Lung (tissue), 12 donors: ENCODE data around the gene MRM2. TPM values are rescaled to one million over a fixed set of nuclear protein-coding genes. Genes with fewer than 3 reads are reported as not detected.

ENCODE experiments used
- ATAC-seq: fragments of 200-7000 bp; cut with Tn5 transposase; one replicate; pipeline ENCODE4 v1.9.1; 2020; ENCODE audit warnings: moderate number of reproducible peaks; ENCODE audit not compliant: insufficient read depth, low FRiP score
- DNase-seq, 3 donors: peaks; one replicate each; pipeline ENCODE4 v3.0.0-alpha.2; 2013 to 2017
- H3K27ac ChIP-seq, 2 donors: one replicate each; pipeline ENCODE4 v1.5.1; 2013; ENCODE audit warnings: mild to moderate bottlenecking in 2 of 2, moderate library complexity in 2 of 2, control low read depth in 1 of 2, inconsistent platforms in 1 of 2, low read depth in 1 of 2, low read length in 1 of 2
- H3K27me3 ChIP-seq, 3 donors: one replicate each; pipeline ENCODE4 v1.5.1; 2013; ENCODE audit warnings: low read length in 2 of 3; ENCODE audit not compliant: control insufficient read depth in 3 of 3, insufficient read depth in 3 of 3
- H3K36me3 ChIP-seq, 4 donors: one replicate each; pipeline ENCODE4 v1.5.1; 2013; ENCODE audit warnings: low read length in 4 of 4, mild to moderate bottlenecking in 1 of 4, moderate library complexity in 1 of 4; ENCODE audit not compliant: control insufficient read depth in 4 of 4, insufficient read depth in 4 of 4
- H3K4me1 ChIP-seq, 5 donors: one replicate each; pipeline ENCODE4 v1.5.1; 2013; ENCODE audit warnings: low read length in 5 of 5, mild to moderate bottlenecking in 2 of 5, moderate library complexity in 1 of 5; ENCODE audit not compliant: control insufficient read depth in 5 of 5, insufficient read depth in 5 of 5
- H3K4me3 ChIP-seq: one replicate; pipeline ENCODE4 v1.5.1; 2013; ENCODE audit warnings: mild to moderate bottlenecking, control low read depth, moderate library complexity
- H3K9ac ChIP-seq, 2 donors: one replicate each; pipeline ENCODE4 v1.5.1; 2013; ENCODE audit warnings: low read length in 2 of 2, control low read depth in 1 of 2; ENCODE audit not compliant: insufficient read depth in 1 of 2
- H3K9me3 ChIP-seq, 4 donors: one replicate each; pipeline ENCODE4 v1.5.1; 2013; ENCODE audit warnings: low read length in 3 of 4, mild to moderate bottlenecking in 1 of 4, moderate library complexity in 1 of 4; ENCODE audit not compliant: control insufficient read depth in 4 of 4, insufficient read depth in 3 of 4
- CTCF ChIP-seq: IDR thresholded peaks from 2 replicates; pipeline ENCODE4 v1.5.1; 2012; ENCODE audit warnings: mild to moderate bottlenecking; ENCODE audit errors: control extremely low read depth, extremely low read depth
- WGBS, 2 donors: extraction: QIAGEN DNeasy Blood & Tissue Kit; methylation state at CpG; one replicate each; pipeline ENCODE4 v1.1.7; 2013; 5-methylcytosine and 5-hydroxymethylcytosine counted together
- polyA plus RNA-seq, 2 donors: library from polyadenylated mRNA; stranded (reverse); fragments of 200-250 nt; gene quantifications; one replicate each; pipeline ENCODE4 v1.2.1, GENCODE V29; 2013
- total RNA-seq, 2 donors: library from RNA; depleted of rRNA in 1 of 2; stranded (reverse); fragments of >200 nt in 1 of 2; gene quantifications; one replicate each; pipeline ENCODE4 v1.2.1, GENCODE V29; 2014 to 2021
- donor health status: control.
- donor health status: control.
- donor health status: Bipolar disorder and iron deficiency.
- donor health status: healthy.
- donor health status: DM: yes; HTN: yes; CAD: no.

Gene MRM2
- total and polyA plus RNA-seq, 4 donors: 18.7 to 25.5 (median 23.1) TPM

- Histone ChIP-seq H3K9me3 (no peaks in the 10 kb centered on the region), H3K9ac (no peak overlapping the region), H3K36me3 (peaks cover 0 to 3% (median under 1%) of the 10 kb centered on the region in 4 donors), H3K27me3 (no peaks in the 10 kb centered on the region), H3K27ac (no peak overlapping the region), H3K4me3 (no peak overlapping the region), H3K4me1 (peaks cover 0 to 9% (median 0%) of the 10 kb centered on the region in 5 donors)
- WGBS, 2 donors: 83 to 88% methylated on average over 20 of the region's 20 CpGs
- no peak for TF ChIP-seq CTCF
- no peak for ATAC-seq
- DNase-seq: peak in 2 of 3 donors; percentile 82 to 90
These were observed 47.1 kb upstream of the MRM2 start for GRCh38 chr7:2289111-2289586.

- no peak for TF ChIP-seq CTCF
- Histone ChIP-seq H3K4me1 (peaks cover 0 to 9% (median 0%) of the 10 kb centered on the region in 5 donors), H3K4me3 (no peak overlapping the region), H3K27ac (no peak overlapping the region), H3K27me3 (no peaks in the 10 kb centered on the region), H3K9me3 (no peaks in the 10 kb centered on the region), H3K36me3 (peaks cover 0 to 3% (median under 1%) of the 10 kb centered on the region in 4 donors), H3K9ac (no peak overlapping the region)
- DNase-seq: no peak
- WGBS, 2 donors: 95 to 98% methylated on average over 8 of the region's 8 CpGs
- ATAC-seq: no peak
These were observed 46.5 kb upstream of the MRM2 start for GRCh38 chr7:2288503-2288902.

DNA sequence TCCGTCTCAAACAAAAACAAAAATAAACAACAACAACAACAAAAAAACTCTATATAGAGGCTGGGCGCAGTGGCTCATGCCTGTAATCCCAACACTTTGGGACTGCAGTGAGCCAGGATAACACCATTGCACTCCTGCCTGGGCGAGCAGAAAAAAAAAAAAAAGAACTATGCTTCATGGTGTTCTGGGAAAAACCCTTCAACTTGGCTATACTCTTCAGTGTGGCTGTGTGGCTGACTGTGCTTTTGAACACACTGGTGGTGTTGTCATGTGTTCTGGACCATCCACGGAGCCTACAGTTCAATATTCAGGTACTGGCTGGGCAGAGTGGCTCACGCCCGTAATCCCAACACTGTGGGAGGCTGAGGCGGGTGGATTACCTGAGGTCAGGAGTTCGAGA lies 45.7 kb upstream of the MRM2 start:
- peaks cover 0 to 9% (median 0%) of the 10 kb centered on the region in 5 donors for H3K4me1 ChIP-seq
- no peak overlapping the region for H3K4me3 ChIP-seq
- no peak overlapping the region for H3K9ac ChIP-seq
- WGBS, 2 donors: 92 to 94% methylated on average over 8 of the region's 8 CpGs
- TF ChIP-seq CTCF: no peak
- peaks cover 0 to 3% (median under 1%) of the 10 kb centered on the region in 4 donors for H3K36me3 ChIP-seq
- H3K27ac ChIP-seq: no peak overlapping the region
- H3K27me3 ChIP-seq: no peaks in the 10 kb centered on the region
- no peaks in the 10 kb centered on the region for H3K9me3 ChIP-seq
- no peak for ATAC-seq
- no peak for DNase-seq

DNA sequence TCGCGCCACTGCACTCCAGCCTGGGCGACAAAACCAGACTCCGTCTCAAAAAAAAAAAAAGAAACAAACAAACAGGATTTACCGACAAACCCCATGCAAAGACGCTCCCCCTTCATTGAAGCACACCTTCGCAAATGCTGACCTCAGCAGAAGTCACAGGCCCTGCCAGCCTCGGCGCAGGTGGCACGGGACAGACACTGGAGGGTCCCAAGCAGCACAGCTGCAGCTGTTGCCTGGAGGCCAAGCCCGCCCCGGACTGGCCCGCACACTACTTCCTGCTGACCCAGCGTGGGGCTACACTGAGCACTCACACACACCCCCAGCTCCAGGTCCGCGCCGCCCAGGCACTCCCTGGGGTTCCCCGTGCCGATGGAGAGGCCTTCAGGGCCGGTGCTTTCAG lies 41.1 kb upstream of the MRM2 start:
- H3K36me3 ChIP-seq: peaks cover 0 to 2% (median 0%) of the 10 kb centered on the region in 4 donors
- no peak for TF ChIP-seq CTCF
- H3K9me3 ChIP-seq: no peaks in the 10 kb centered on the region
- ATAC-seq (no peak), DNase-seq (no peak)
- no peak overlapping the region for H3K27ac ChIP-seq
- peaks cover 0 to 30% (median 14%) of the 10 kb centered on the region in 5 donors for H3K4me1 ChIP-seq
- no peak overlapping the region for H3K9ac ChIP-seq
- H3K4me3 ChIP-seq: no peak overlapping the region
- 96% methylated on average over 20 of the region's 20 CpGs for WGBS, 2 donors
- no peaks in the 10 kb centered on the region for H3K27me3 ChIP-seq
